Panc1 (cell line): ENCODE data around the gene FRMD4A. TPM values are rescaled to one million over a fixed set of nuclear protein-coding genes. Genes with fewer than 3 reads are reported as not detected.

Source experiments
- ATAC-seq: fragments of 200-7000 bp; cut with Tn5 transposase; 2 replicates; pipeline ENCODE4 v1.9.1; 2020; ENCODE audit warnings: mild to moderate bottlenecking, moderate library complexity
- BruUV-seq: library from RNA; stranded (reverse); fragments of 400-500 nt; replicated peaks from 2 replicates; lab custom pipeline; 2021; lab: Mats Ljungman, UMichigan
- CTCF ChIA-PET: fragments of 300-600 bp; sonication (Branson Sonifier 250); formaldehyde crosslinking; loops from one replicate; lab custom pipeline; 2022; ENCODE audit warnings: antibody characterized with exemption; lab: Charles Lee
- POLR2A ChIA-PET: fragments of 300-600 bp; sonication (Branson Sonifier 250); formaldehyde crosslinking; loops from one replicate; lab custom pipeline; 2022; ENCODE audit warnings: antibody characterized with exemption; lab: Charles Lee
- DNase-seq: peaks from one replicate; pipeline ENCODE4 v3.0.0-alpha.2; 2010; ENCODE audit warnings: low read depth, low spot score
- H3K27ac ChIP-seq: 2 replicates; pipeline ENCODE4 v1.5.1; 2011; ENCODE audit warnings: mild to moderate bottlenecking, low read length, inconsistent platforms
- H3K27me3 ChIP-seq: fragments of 200-500 bp; sonication (Bioruptor generic); 2 replicates; pipeline ENCODE4 v1.6.0; 2014; ENCODE audit warnings: low read length, inconsistent platforms; ENCODE audit not compliant: control insufficient read depth, insufficient read depth
- H3K36me3 ChIP-seq: fragments of 200-500 bp; sonication (Bioruptor generic); 2 replicates; pipeline ENCODE4 v1.5.1; 2014; ENCODE audit warnings: inconsistent platforms, mild to moderate bottlenecking, low read length, moderate library complexity; ENCODE audit not compliant: control insufficient read depth, insufficient read depth
- H3K4me1 ChIP-seq: 2 replicates; pipeline ENCODE4 v1.5.1; 2011; ENCODE audit warnings: inconsistent platforms, mild to moderate bottlenecking, low read length, moderate library complexity; ENCODE audit not compliant: control insufficient read depth, insufficient read depth
- H3K4me3 ChIP-seq, 2 experiments: 2 replicates each; pipeline ENCODE4 v1.5.1; 2011 to 2012; ENCODE audit warnings: low read depth in 2 of 2, low read length in 2 of 2, mild to moderate bottlenecking in 2 of 2, inconsistent platforms in 1 of 2, moderate library complexity in 1 of 2
- H3K9me3 ChIP-seq: fragments of 200-500 bp; sonication (Bioruptor generic); 2 replicates; pipeline ENCODE4 v1.5.1; 2014; ENCODE audit warnings: low read depth, mild to moderate bottlenecking, inconsistent platforms, low read length, moderate library complexity; ENCODE audit not compliant: control insufficient read depth, insufficient read depth
- CTCF ChIP-seq: fragments of 450-650 bp; IDR thresholded peaks from 2 replicates; pipeline ENCODE4 v1.5.1; 2017; ENCODE audit warnings: mild to moderate bottlenecking
- POLR2AphosphoS5 ChIP-seq: IDR thresholded peaks from 2 replicates; pipeline ENCODE4 v1.6.1; 2012; ENCODE audit warnings: mild to moderate bottlenecking, low read depth, low read length, moderate library complexity
- REST ChIP-seq, 2 experiments: IDR thresholded peaks; 2 replicates each; pipeline ENCODE4 v1.6.1; 2011 to 2012; ENCODE audit warnings: low read depth in 2 of 2, control low read depth in 1 of 2, low read length in 1 of 2, mild to moderate bottlenecking in 1 of 2, moderate library complexity in 1 of 2; ENCODE audit not compliant: insufficient read depth in 1 of 2
- SIN3A ChIP-seq: IDR thresholded peaks from 2 replicates; pipeline ENCODE4 v1.6.1; 2012; ENCODE audit warnings: low read depth, mild to moderate bottlenecking, low read length, moderate library complexity, borderline replicate concordance; ENCODE audit not compliant: insufficient read depth
- TCF7L2 ChIP-seq: IDR thresholded peaks from 2 replicates; pipeline ENCODE4 v1.6.1; 2011; ENCODE audit warnings: mild to moderate bottlenecking, low read depth, low read length, inconsistent platforms
- in situ Hi-C: cut with HindIII; loops from 2 replicates; pipeline ENCODE4 v1.10.0; 2016; ENCODE audit warnings: low sequenced_read_pairs, low pct_unique_long_range_greater_than_20kb
- intact Hi-C: fragments of 100-400 bp; cut with micrococcal nuclease; formaldehyde crosslinking; loops from one replicate; pipeline ENCODE4 v1.10.0; 2022; ENCODE audit not compliant: unreplicated experiment
- total RNA-seq: library from RNA; stranded (reverse); gene quantifications from one replicate; pipeline ENCODE4 v1.2.1, GENCODE V29; 2021; ENCODE audit not compliant: unreplicated experiment

Gene FRMD4A
- total RNA-seq, 1 experiment from 2014 or later, result 7.1 TPM

GRCh38 chr10:14146501-14146900 is 184.2 kb downstream of the FRMD4A start:
- Histone ChIP-seq H3K4me3 (no peak overlapping the region), H3K27me3 (no peaks in the 10 kb centered on the region), H3K4me1 (no peaks in the 10 kb centered on the region), H3K36me3 (no peaks in the 10 kb centered on the region), H3K27ac (no peak overlapping the region), H3K9me3 (no peaks in the 10 kb centered on the region)
- BruUV-seq, result no TSS peak
- DNase-seq (no peak), ATAC-seq (no peak)
- in situ Hi-C loops, result no loop called here
- intact Hi-C loops, result no loop called here
- POLR2A ChIA-PET, result no interaction called here
- CTCF ChIA-PET, result no interaction called here
- TF ChIP-seq SIN3A (no peak), REST (IDR thresholded peaks at IDR 0.05; ENCODE audit: insufficient read depth in 1 of 2, low read depth in 2 of 2, low read length in 1 of 2) (no peak), CTCF (no peak), POLR2AphosphoS5 (no peak), TCF7L2 (no peak)

- no peak overlapping the region for H3K4me3 ChIP-seq
- TF ChIP-seq POLR2AphosphoS5, result no peak
- no peak for TF ChIP-seq CTCF
- no peak for TF ChIP-seq SIN3A
- TF ChIP-seq TCF7L2, result no peak
- TF ChIP-seq REST (IDR thresholded peaks at IDR 0.05; ENCODE audit: insufficient read depth in 1 of 2, low read depth in 2 of 2, low read length in 1 of 2), result no peak
- in situ Hi-C loops, result no loop called here
- no peaks in the 10 kb centered on the region for H3K36me3 ChIP-seq
- H3K27ac ChIP-seq, result no peak overlapping the region
- POLR2A ChIA-PET, result no interaction called here
- H3K9me3 ChIP-seq, result no peaks in the 10 kb centered on the region
- no peaks in the 10 kb centered on the region for H3K27me3 ChIP-seq
- intact Hi-C loops, result no loop called here
- no TSS peak for BruUV-seq
- no peak for DNase-seq
- CTCF ChIA-PET, result no interaction called here
- ATAC-seq, result no peak
- H3K4me1 ChIP-seq, result no peaks in the 10 kb centered on the region
These were observed 184.7 kb downstream of the FRMD4A start for GRCh38 chr10:14146025-14146424.
